Measurements from ENCODE around the gene CLC.

- no peak for TF ChIP-seq EZH2 (IDR thresholded peaks at IDR 0.05; ENCODE audit: borderline replicate concordance, low read length)
- no peak for TF ChIP-seq CTCF (IDR thresholded peaks at IDR 0.05; ENCODE audit: low read length)
Observed at GRCh38 chr19:39681416-39681815, 56.4 kb downstream of the CLC start.

All from OCI-LY1 (cell line).